NT2/D1 (cell line): ENCODE data around the gene SYNE2.

Source experiments
- DNase-seq: peaks from one replicate; pipeline ENCODE4 v3.0.0-alpha.2; 2011; ENCODE audit warnings: low read depth, low spot score
- H3K27me3 ChIP-seq: 2 replicates; pipeline ENCODE4 v1.6.0; 2011; ENCODE audit warnings: mild to moderate bottlenecking; ENCODE audit not compliant: insufficient read length, insufficient read depth
- H3K36me3 ChIP-seq: 2 replicates; pipeline ENCODE4 v1.6.1; 2011; ENCODE audit warnings: mild to moderate bottlenecking, low read length, mixed read lengths; ENCODE audit not compliant: insufficient read depth, insufficient read length
- H3K4me1 ChIP-seq: 2 replicates; pipeline ENCODE4 v1.5.1; 2011; ENCODE audit not compliant: insufficient read depth, insufficient read length
- H3K4me3 ChIP-seq: 2 replicates; pipeline ENCODE4 v1.5.1; 2011; ENCODE audit warnings: low read depth; ENCODE audit not compliant: insufficient read length
- H3K9ac ChIP-seq: 2 replicates; pipeline ENCODE4 v1.6.0; 2011; ENCODE audit warnings: low read depth; ENCODE audit not compliant: insufficient read length
- H3K9me3 ChIP-seq: 2 replicates; pipeline ENCODE4 v1.5.1; 2011; ENCODE audit warnings: mild to moderate bottlenecking, low read length; ENCODE audit not compliant: insufficient read depth
- SUZ12 ChIP-seq: IDR thresholded peaks from 2 replicates; pipeline ENCODE4 v1.6.1; 2011; ENCODE audit not compliant: insufficient read length, insufficient read depth; ENCODE audit errors: extremely low read depth
- YY1 ChIP-seq: IDR thresholded peaks from 2 replicates; pipeline ENCODE4 v1.6.1; 2011; ENCODE audit not compliant: insufficient read length, insufficient read depth
- ZNF274 ChIP-seq: IDR thresholded peaks from 2 replicates; pipeline ENCODE4 v1.6.1; 2011; ENCODE audit warnings: mild to moderate bottlenecking, low read depth, low read length

Gene SYNE2

DNA sequence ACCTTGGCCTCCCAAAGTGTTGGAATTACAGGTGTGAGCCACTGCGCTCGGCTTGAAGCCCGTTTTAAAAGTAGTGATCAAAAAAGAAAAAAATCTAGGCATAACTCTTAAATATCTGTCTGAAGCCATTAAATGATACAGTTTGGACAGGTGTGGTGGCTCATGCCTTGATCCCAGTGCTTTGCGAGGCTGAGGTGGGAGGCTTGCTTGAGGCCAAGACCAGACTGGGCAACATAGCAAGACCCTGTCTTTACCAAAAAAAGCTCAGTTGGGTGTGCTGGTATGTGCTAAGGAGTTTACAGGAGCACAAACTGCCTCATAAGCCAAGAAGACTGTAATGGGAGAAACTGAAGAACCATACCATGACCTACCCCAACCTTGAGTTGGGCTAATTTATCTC lies 26.0 kb downstream of the SYNE2 start:
- no peak for DNase-seq
- H3K9me3 ChIP-seq = no peaks in the 10 kb centered on the region
- H3K4me3 ChIP-seq = no peak overlapping the region
- H3K36me3 ChIP-seq = no peaks in the 10 kb centered on the region
- TF ChIP-seq ZNF274 (no peak), SUZ12 (no peak)
- no peaks in the 10 kb centered on the region for H3K27me3 ChIP-seq
- H3K4me1 ChIP-seq = no peaks in the 10 kb centered on the region
- no peak overlapping the region for H3K9ac ChIP-seq

DNA sequence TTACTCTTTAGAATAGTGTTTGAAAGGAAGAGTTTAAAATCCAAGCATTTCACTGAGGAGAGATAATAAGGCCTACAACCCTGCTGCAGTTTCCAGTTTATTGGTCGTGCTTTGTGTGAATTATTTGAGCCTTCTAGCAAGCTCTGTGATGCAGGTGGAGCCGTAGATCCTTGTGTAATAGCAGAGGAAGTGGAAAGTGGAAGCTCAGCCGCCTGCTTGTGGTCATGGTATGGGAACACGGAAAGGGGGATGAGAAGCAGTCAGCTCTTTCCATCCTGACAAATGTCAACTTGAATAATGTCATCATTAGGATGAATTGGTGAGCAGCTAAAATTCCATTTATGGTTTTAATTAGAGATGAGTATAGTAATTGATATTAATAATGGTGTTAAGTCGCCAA lies 29.1 kb downstream of the SYNE2 start:
- H3K36me3 ChIP-seq = no peaks in the 10 kb centered on the region
- H3K9me3 ChIP-seq = no peaks in the 10 kb centered on the region
- no peak overlapping the region for H3K4me3 ChIP-seq
- H3K27me3 ChIP-seq = no peaks in the 10 kb centered on the region
- no peaks in the 10 kb centered on the region for H3K4me1 ChIP-seq
- no peak for DNase-seq
- H3K9ac ChIP-seq = no peak overlapping the region
- TF ChIP-seq SUZ12 = no peak

DNA sequence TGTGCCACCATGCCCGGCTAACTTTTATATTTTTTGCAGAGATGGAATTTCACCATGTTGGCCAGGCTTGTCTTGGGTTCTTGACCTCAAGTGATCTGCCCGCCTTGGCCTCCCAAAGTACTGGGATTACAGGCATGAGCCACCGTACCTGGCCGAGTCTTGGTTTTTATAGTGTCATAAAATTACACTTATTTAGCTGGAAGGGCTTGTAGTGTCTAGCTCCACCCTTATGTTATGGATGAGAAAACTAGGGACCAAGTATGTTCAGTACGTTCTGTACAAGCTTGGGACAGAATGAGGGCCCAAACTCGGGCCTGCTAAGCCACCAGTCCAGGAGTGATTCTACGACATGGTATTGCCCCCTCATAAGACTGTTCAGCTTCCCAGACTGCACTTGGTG lies 35.1 kb downstream of the SYNE2 start:
- Histone ChIP-seq H3K9me3 (no peaks in the 10 kb centered on the region), H3K4me1 (no peaks in the 10 kb centered on the region), H3K27me3 (no peaks in the 10 kb centered on the region), H3K4me3 (no peak overlapping the region), H3K36me3 (no peaks in the 10 kb centered on the region), H3K9ac (no peak overlapping the region)
- DNase-seq = no peak
- TF ChIP-seq ZNF274 (no peak), YY1 (no peak), SUZ12 (no peak)

DNA sequence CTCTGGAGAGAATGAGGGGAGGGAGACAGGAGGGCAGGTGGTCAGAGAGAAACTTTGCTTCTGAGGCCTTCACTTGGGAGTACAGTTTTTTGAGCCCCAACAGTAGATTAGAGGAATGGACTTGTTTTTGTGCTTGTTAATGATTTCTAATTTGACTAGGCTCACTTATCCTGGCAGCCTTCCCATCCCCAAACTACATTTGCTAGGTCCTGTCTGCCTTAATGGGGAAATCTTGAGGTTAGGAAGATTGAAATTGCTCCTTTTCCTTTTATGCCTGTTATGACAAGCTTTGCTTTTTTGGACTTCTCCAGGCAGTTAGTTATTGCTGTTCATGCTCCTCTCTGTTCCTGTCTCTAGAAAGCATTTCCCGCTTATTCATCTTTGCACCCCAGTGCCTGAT lies 37.7 kb downstream of the SYNE2 start:
- no peak overlapping the region for H3K4me3 ChIP-seq
- no peaks in the 10 kb centered on the region for H3K27me3 ChIP-seq
- TF ChIP-seq SUZ12 (no peak), ZNF274 (no peak), YY1 (no peak)
- no peaks in the 10 kb centered on the region for H3K36me3 ChIP-seq
- no peaks in the 10 kb centered on the region for H3K9me3 ChIP-seq
- peaks cover 1% of the 10 kb centered on the region for H3K4me1 ChIP-seq
- DNase-seq = no peak
- H3K9ac ChIP-seq = peak overlapping the region; percentile 23

DNA sequence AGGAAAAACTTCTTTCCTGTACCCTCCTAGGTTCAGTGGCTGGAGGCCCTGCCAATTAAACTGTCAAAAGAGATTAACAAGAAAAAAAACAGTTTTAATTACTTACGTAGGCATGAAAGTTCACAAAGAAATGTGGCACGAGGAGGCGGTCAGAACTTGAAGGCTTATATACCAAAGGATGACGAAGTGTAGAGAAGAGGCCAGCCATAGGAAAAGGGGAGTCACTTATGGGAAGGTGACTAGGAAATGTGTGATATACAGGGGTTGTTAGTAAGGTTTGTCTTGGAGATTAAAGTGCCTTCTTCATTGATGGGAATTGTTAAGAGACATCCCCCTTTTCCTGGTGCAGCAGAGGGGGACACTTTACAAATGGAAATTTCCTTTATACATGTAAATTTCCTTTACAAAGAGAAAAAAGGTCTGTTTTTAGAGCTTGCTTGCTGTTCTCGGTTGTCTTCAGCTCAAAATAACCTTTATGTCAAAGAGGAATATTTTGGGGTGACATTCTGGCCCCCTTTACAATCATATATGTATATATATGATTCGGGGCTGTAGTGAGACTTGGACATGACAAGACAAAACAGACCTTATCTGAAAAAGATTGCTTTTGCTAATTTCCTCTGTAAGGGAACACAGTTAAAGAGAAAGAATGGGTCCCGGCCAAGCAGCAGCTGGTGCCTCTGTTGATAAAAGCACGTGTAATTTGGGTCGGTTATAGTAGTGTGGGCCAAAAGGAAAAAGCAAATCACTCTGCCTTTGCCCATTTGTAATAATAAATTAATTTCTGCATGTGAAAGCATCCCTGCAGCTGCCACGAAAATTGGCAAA lies 38.6 kb downstream of the SYNE2 start:
- Histone ChIP-seq H3K9ac (peak overlapping the region; percentile 18), H3K4me1 (peaks cover 1% of the 10 kb centered on the region), H3K27me3 (no peaks in the 10 kb centered on the region), H3K36me3 (no peaks in the 10 kb centered on the region), H3K4me3 (no peak overlapping the region), H3K9me3 (no peaks in the 10 kb centered on the region)
- TF ChIP-seq YY1 = no peak
- TF ChIP-seq ZNF274 = no peak
- TF ChIP-seq SUZ12 = no peak
- peak; percentile 66 for DNase-seq

DNA sequence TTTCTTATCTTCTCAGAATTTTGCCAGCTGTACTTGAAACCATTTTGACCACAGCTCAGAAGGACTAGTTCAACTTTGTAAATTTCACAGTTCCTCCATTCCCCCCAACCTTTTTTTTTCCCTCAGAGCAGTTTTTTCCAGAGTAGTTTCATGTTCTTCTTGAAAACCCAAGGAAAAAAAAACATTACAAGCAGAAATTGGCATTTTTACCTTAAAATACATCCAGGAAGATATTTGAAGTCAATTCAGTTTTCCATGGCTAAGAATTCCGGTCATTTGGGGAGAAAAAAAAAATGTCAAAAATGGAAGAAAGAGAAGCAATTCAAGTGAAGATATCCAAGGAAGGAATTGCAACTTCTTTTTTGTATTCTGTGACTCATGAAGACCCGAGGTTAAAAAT lies 39.5 kb downstream of the SYNE2 start:
- peaks cover 1% of the 10 kb centered on the region for H3K4me1 ChIP-seq

DNA sequence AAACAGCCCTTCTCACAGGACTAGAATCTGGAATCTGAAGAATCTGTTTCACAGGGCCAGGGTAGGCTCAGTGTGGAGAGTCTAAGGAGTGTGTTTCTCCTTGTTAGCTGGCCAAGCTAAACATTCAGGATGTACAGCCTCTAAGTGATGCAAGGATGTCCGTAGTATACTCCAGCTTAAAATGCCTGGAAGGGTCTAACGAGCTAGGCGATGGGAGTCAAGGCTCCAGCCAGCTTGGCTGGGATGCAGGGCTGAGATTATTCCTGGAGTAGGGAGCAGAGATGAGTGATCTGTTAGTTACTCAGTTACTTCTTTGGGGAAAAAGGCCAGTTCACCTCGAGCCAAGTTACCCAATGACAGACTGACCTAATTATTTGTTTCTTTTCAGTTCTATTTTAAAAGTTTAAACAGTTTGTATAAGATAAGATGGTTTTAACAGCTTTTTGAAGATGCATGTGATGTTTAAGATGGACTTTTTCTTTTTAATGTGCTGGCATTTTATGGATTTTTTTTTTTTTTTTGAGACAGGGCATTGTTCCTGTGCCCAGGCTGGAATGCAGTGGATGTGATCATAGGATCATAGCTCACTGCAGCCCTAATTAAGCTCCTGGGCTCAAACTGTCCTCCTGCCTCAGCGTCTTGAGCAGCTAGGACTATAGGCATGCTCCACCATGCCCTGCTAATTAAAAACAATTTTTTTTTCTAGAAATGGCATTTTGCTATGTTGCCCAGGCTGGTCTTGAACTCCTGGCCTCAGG lies 41.1 kb downstream of the SYNE2 start:
- H3K27me3 ChIP-seq = no peaks in the 10 kb centered on the region
- peak; percentile 6 for DNase-seq
- H3K36me3 ChIP-seq = no peaks in the 10 kb centered on the region
- peaks cover 1% of the 10 kb centered on the region for H3K4me1 ChIP-seq
- H3K9ac ChIP-seq = no peak overlapping the region
- TF ChIP-seq ZNF274 = no peak
- no peak for TF ChIP-seq YY1
- no peak for TF ChIP-seq SUZ12
- H3K4me3 ChIP-seq = no peak overlapping the region
- H3K9me3 ChIP-seq = no peaks in the 10 kb centered on the region

More for the DNA sequence above, 39.5 kb downstream of the SYNE2 start:
- DNase-seq = no peak
- H3K9ac ChIP-seq = no peak overlapping the region
- H3K36me3 ChIP-seq = no peaks in the 10 kb centered on the region
- no peaks in the 10 kb centered on the region for H3K27me3 ChIP-seq
- H3K4me3 ChIP-seq = no peak overlapping the region
- TF ChIP-seq YY1 (no peak), SUZ12 (no peak), ZNF274 (no peak)
- H3K9me3 ChIP-seq = no peaks in the 10 kb centered on the region
